ENCODE results near the gene XRCC1.

- TF ChIP-seq CTCF (conservative IDR thresholded peaks at IDR 0.05 in 1 of 2, IDR thresholded peaks at IDR 0.05 in 1 of 2; ENCODE audit: extremely low read depth in 1 of 2, insufficient read depth in 1 of 2, low read depth in 1 of 2, low read length in 2 of 2) = no peak
- no peak for TF ChIP-seq EZH2 (IDR thresholded peaks at IDR 0.05; ENCODE audit: borderline replicate concordance, low read length)
Observed at GRCh38 chr19:43606569-43607229, 31.4 kb upstream of the XRCC1 start.
